AG10803 (cell line): ENCODE data around the gene PPT2.
"Not testable (repeated sequence)": the region's sequence is repeated elsewhere in the genome, so short reads cannot be mapped to it uniquely, and the experiment has no call there.

ENCODE experiments used
- DNase-seq: peaks from one replicate; pipeline ENCODE4 v3.0.0; 2010; ENCODE audit warnings: low read depth
- H3K4me3 ChIP-seq: 2 replicates; pipeline ENCODE4 v1.5.1; 2011; ENCODE audit warnings: mild to moderate bottlenecking, low read length, control low read depth
- CTCF ChIP-seq: conservative IDR thresholded peaks from 2 replicates; pipeline ENCODE4 v1.5.1; 2011; ENCODE audit warnings: mild to moderate bottlenecking, low read length, control low read depth, inconsistent platforms

Gene PPT2

GRCh38 chr6:32210191-32210601, 56.3 kb downstream of the PPT2 start:
- TF ChIP-seq CTCF, result no peak
- DNase-seq, result no peak
- no peak overlapping the region for H3K4me3 ChIP-seq

- DNase-seq, H3K4me3 ChIP-seq: not testable (repeated sequence)
Measured at GRCh38 chr6:32211432-32211831, 57.5 kb downstream of the PPT2 start.

- no peak overlapping the region for H3K4me3 ChIP-seq
- TF ChIP-seq CTCF, result no peak
- no peak for DNase-seq
Measured at GRCh38 chr6:32212076-32212760, 58.3 kb downstream of the PPT2 start.
